Activated naive CD4-positive, alpha-beta T cell treated with anti-CD3 and anti-CD28 coated beads for 36 hours (primary cell): ENCODE data around the gene ATP1B4. TPM values are rescaled to one million over a fixed set of nuclear protein-coding genes. Genes with fewer than 3 reads are reported as not detected.
"Not testable (repeated sequence)": the region's sequence is repeated elsewhere in the genome, so short reads cannot be mapped to it uniquely, and the experiment has no call there.

ENCODE experiments used
- CTCF ChIA-PET: fragments of 350-600 bp; sonication (Branson Sonifier 250); formaldehyde crosslinking; loops from one replicate; lab custom pipeline; 2021; ENCODE audit warnings: antibody characterized with exemption; lab: Charles Lee
- DNase-seq: peaks from one replicate; pipeline ENCODE4 v3.0.0-alpha.2; 2020
- H3K27ac Mint-ChIP-seq: one replicate; pipeline ENCODE4 v1.8.0; 2021; ENCODE audit warnings: mild to moderate bottlenecking, mixed read lengths
- H3K27me3 Mint-ChIP-seq: one replicate; pipeline ENCODE4 v1.8.0; 2021; ENCODE audit warnings: low read depth, mixed read lengths
- H3K36me3 Mint-ChIP-seq: one replicate; pipeline ENCODE4 v1.8.0; 2021; ENCODE audit warnings: low read depth, mixed read lengths
- H3K4me1 Mint-ChIP-seq: one replicate; pipeline ENCODE4 v1.8.0; 2021; ENCODE audit warnings: low read depth, mixed read lengths
- H3K4me3 Mint-ChIP-seq: one replicate; pipeline ENCODE4 v1.8.0; 2021; ENCODE audit warnings: mild to moderate bottlenecking, moderate library complexity, mixed read lengths
- H3K9me3 Mint-ChIP-seq: one replicate; pipeline ENCODE4 v1.8.0; 2021; ENCODE audit warnings: mixed read lengths
- intact Hi-C: fragments of 100-400 bp; cut with micrococcal nuclease; formaldehyde crosslinking; loops from one replicate; pipeline ENCODE4 v1.15.1; 2023
- total RNA-seq, 2 experiments: library from RNA; stranded (reverse); gene quantifications; one replicate each; pipeline ENCODE4 v1.2.3, GENCODE V29; 2021

Gene ATP1B4
- not detected for total RNA-seq

GRCh38 chrX:120361764-120362305 is at the start of gene ATP1B4:
TSS of gene ATP1B4 (plus strand) at chrX:120362089. CDS start at chrX:120362169, 80 bp downstream.
- H3K9me3 Mint-ChIP-seq = no peaks in the 10 kb centered on the region
- H3K36me3 Mint-ChIP-seq = no peaks in the 10 kb centered on the region
- no peak within 1 kb of the TSS for H3K4me3 Mint-ChIP-seq
- intact Hi-C loops = no loop called here
- CTCF ChIA-PET = no interaction called here
- H3K27me3 Mint-ChIP-seq = no peaks in the 10 kb centered on the region
- H3K27ac Mint-ChIP-seq = no peak within 1 kb of the TSS
- no peak for DNase-seq
- H3K4me1 Mint-ChIP-seq = no peaks in the 10 kb centered on the region

- no peak overlapping the region for H3K27ac Mint-ChIP-seq
- CTCF ChIA-PET = interaction anchor here (0.7 kb wide), 1 partner anchor 9 kb away, joined by 3 read pairs; no protein-coding TSS in a partner anchor
- DNase-seq = no peak
- no peaks in the 10 kb centered on the region for H3K4me1 Mint-ChIP-seq
- intact Hi-C loops = loop anchor here (10.0 kb wide), 1 partner anchor 439 kb away; no protein-coding TSS in a partner anchor
- H3K9me3 Mint-ChIP-seq = no peaks in the 10 kb centered on the region
- H3K4me3 Mint-ChIP-seq = no peak overlapping the region
- H3K27me3 Mint-ChIP-seq = peaks cover 2% of the 10 kb centered on the region
- no peaks in the 10 kb centered on the region for H3K36me3 Mint-ChIP-seq
These were observed 46.1 kb upstream of the ATP1B4 start for GRCh38 chrX:120315776-120316175.

DNA sequence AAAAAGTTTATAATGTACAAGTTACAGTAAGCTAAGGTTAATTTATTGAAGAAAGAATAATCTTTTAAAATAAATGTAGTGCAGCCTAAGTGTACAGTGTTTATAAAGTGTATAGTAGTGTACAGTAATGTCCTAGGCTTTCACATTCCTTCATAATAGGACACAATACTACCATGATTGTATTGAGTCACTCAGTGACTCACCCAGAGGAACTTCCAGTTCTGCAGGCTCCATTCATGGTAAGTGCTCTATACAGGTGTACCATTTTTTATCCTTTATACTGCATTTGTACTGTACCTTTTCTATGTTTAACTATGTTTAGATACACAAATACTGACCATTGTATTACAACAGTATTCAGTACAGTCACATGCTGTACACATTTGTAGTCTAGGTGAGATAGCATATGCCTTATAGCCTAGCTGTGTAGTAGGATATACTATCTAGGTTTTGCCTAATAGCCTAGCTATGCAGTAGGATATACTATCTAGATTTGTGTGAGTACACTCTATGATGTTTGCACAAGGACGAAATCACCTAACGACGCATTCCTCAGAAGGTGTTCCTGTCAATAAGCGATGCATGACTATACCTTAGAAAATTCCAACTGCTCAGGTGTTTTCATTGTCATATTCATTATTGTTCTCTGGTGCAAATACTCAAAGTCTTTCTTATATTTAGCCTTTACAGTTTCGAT is 45.2 kb upstream of the ATP1B4 start:
- no peak overlapping the region for H3K27ac Mint-ChIP-seq
- no peak overlapping the region for H3K4me3 Mint-ChIP-seq
- no peaks in the 10 kb centered on the region for H3K27me3 Mint-ChIP-seq
- H3K9me3 Mint-ChIP-seq = no peaks in the 10 kb centered on the region
- no peaks in the 10 kb centered on the region for H3K4me1 Mint-ChIP-seq
- H3K36me3 Mint-ChIP-seq = no peaks in the 10 kb centered on the region
- intact Hi-C loops = loop anchor here (10.0 kb wide), 1 partner anchor 438 kb away; no protein-coding TSS in a partner anchor
- DNase-seq = no peak
- CTCF ChIA-PET = no interaction called here

- no peak for DNase-seq
- CTCF ChIA-PET = no interaction called here
- intact Hi-C loops = loop anchor here (10.0 kb wide), 1 partner anchor 436 kb away; no protein-coding TSS in a partner anchor
- Mint-ChIP-seq H3K4me1 (no peaks in the 10 kb centered on the region), H3K27me3 (no peaks in the 10 kb centered on the region), H3K4me3 (no peak overlapping the region), H3K27ac (no peak overlapping the region), H3K9me3 (no peaks in the 10 kb centered on the region), H3K36me3 (no peaks in the 10 kb centered on the region)
These were observed 43.5 kb upstream of the ATP1B4 start for GRCh38 chrX:120318411-120318810.

- intact Hi-C loops = no loop called here
These were observed 40.2 kb upstream of the ATP1B4 start for GRCh38 chrX:120321520-120322281.

DNA sequence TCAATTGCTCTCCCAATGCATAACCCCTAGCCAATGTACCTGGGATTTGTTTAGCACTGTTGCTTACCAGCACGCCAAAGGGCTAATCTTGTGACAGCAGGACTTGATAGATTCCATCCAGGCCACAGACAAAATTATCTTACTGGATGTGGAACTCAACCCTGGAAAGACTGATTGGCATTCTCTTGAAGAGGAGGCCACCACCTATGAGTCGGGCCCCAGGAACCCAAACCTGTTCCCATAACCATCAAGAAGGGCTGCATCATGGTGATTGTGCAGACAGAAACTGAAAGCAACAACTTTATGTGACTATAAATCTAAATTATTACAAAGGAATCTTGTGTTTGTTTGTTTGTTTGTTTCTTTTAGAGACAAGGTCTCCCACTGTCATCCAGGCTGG is 30.8 kb upstream of the ATP1B4 start:
- Mint-ChIP-seq H3K4me1 (no peaks in the 10 kb centered on the region), H3K27me3 (no peaks in the 10 kb centered on the region), H3K36me3 (no peaks in the 10 kb centered on the region), H3K4me3 (no peak overlapping the region), H3K27ac (no peak overlapping the region), H3K9me3 (no peaks in the 10 kb centered on the region)
- CTCF ChIA-PET = interaction anchor here (0.6 kb wide), 1 partner anchor 37 kb away, joined by 6 read pairs; no protein-coding TSS in a partner anchor
- intact Hi-C loops = no loop called here
- DNase-seq = no peak

More at GRCh38 chrX:120321520-120322281, 40.2 kb upstream of the ATP1B4 start:
- no peak for DNase-seq
- CTCF ChIA-PET = interaction anchor here (1.2 kb wide), 1 partner anchor 15 kb away, joined by 3 read pairs; no protein-coding TSS in a partner anchor
- H3K4me3 Mint-ChIP-seq = no peak overlapping the region
- no peaks in the 10 kb centered on the region for H3K4me1 Mint-ChIP-seq
- H3K27ac Mint-ChIP-seq = no peak overlapping the region
- no peaks in the 10 kb centered on the region for H3K9me3 Mint-ChIP-seq
- no peaks in the 10 kb centered on the region for H3K36me3 Mint-ChIP-seq
- no peaks in the 10 kb centered on the region for H3K27me3 Mint-ChIP-seq

- H3K36me3 Mint-ChIP-seq = no peaks in the 10 kb centered on the region
- DNase-seq = no peak
- H3K27me3 Mint-ChIP-seq = no peaks in the 10 kb centered on the region
- H3K9me3 Mint-ChIP-seq = no peaks in the 10 kb centered on the region
- H3K4me3 Mint-ChIP-seq = no peak overlapping the region
- intact Hi-C loops = no loop called here
- H3K27ac Mint-ChIP-seq = no peak overlapping the region
- H3K4me1 Mint-ChIP-seq = no peaks in the 10 kb centered on the region
- CTCF ChIA-PET = no interaction called here
These were observed 29.5 kb upstream of the ATP1B4 start for GRCh38 chrX:120332394-120332793.

GRCh38 chrX:120334151-120334550 is 27.7 kb upstream of the ATP1B4 start:
- H3K36me3 Mint-ChIP-seq = no peaks in the 10 kb centered on the region
- CTCF ChIA-PET = no interaction called here
- H3K4me3 Mint-ChIP-seq = no peak overlapping the region
- no peaks in the 10 kb centered on the region for H3K27me3 Mint-ChIP-seq
- no peak for DNase-seq
- no peak overlapping the region for H3K27ac Mint-ChIP-seq
- intact Hi-C loops = no loop called here
- H3K9me3 Mint-ChIP-seq = peaks cover 8% of the 10 kb centered on the region
- H3K4me1 Mint-ChIP-seq = no peaks in the 10 kb centered on the region

DNA sequence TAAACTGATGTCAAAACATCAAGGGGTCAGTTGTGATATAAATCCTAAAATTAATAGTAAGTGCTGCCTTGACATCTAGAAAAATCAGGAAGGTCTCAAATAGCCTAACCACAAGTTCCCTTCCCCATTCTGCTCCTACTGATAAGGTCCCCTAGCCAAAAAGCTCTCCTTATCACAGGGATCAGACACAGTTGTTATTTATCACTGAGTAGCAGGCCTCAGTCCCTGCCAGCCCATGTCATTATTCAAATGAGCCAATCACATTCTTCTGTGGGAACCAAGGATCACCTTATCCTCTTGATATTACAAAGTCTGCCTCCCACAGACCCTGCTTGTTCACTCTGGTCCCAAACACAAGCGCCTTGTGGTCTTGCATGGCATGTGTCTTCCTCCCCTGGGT is 27.3 kb upstream of the ATP1B4 start:
- no peaks in the 10 kb centered on the region for H3K36me3 Mint-ChIP-seq
- H3K4me3 Mint-ChIP-seq = no peak overlapping the region
- peaks cover 11% of the 10 kb centered on the region for H3K9me3 Mint-ChIP-seq
- intact Hi-C loops = no loop called here
- H3K27ac Mint-ChIP-seq = no peak overlapping the region
- CTCF ChIA-PET = no interaction called here
- no peaks in the 10 kb centered on the region for H3K4me1 Mint-ChIP-seq
- no peaks in the 10 kb centered on the region for H3K27me3 Mint-ChIP-seq
- DNase-seq = no peak

DNA sequence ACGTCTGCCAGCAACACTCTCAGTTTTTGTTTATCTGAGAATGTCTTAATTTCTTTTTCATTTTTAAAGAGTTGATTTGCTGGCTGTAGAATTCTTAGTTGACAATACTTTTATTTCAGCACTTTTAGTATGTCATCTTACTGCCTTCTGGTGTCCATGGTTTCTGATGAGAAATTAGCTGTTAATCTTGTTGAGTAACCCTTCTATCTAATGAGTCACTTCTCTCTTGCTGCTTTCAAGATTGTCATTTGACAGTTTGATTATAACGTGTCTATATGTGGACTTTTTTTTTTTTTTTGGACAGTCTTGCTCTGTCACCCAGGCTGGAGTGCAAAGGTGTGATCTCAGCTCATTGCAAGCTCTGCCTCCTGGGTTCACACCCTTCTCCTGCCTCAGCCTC is 26.6 kb upstream of the ATP1B4 start:
- H3K27me3 Mint-ChIP-seq = no peaks in the 10 kb centered on the region
- H3K36me3 Mint-ChIP-seq = no peaks in the 10 kb centered on the region
- intact Hi-C loops = no loop called here
- peaks cover 11% of the 10 kb centered on the region for H3K9me3 Mint-ChIP-seq
- no peak for DNase-seq
- H3K4me1 Mint-ChIP-seq = no peaks in the 10 kb centered on the region
- no peak overlapping the region for H3K4me3 Mint-ChIP-seq
- no peak overlapping the region for H3K27ac Mint-ChIP-seq
- CTCF ChIA-PET = interaction anchor here (0.7 kb wide), 1 partner anchor 118 kb away, joined by 3 read pairs; no protein-coding TSS in a partner anchor

- no peak overlapping the region for H3K27ac Mint-ChIP-seq
- H3K36me3 Mint-ChIP-seq = no peaks in the 10 kb centered on the region
- no peak overlapping the region for H3K4me3 Mint-ChIP-seq
- intact Hi-C loops = no loop called here
- no peaks in the 10 kb centered on the region for H3K27me3 Mint-ChIP-seq
- CTCF ChIA-PET = interaction anchor here (1.2 kb wide), 1 partner anchor 15 kb away, joined by 3 read pairs; no protein-coding TSS in a partner anchor
- DNase-seq = no peak
- no peaks in the 10 kb centered on the region for H3K4me1 Mint-ChIP-seq
- H3K9me3 Mint-ChIP-seq = peaks cover 11% of the 10 kb centered on the region
These were observed 25.0 kb upstream of the ATP1B4 start for GRCh38 chrX:120336899-120337298.

DNA sequence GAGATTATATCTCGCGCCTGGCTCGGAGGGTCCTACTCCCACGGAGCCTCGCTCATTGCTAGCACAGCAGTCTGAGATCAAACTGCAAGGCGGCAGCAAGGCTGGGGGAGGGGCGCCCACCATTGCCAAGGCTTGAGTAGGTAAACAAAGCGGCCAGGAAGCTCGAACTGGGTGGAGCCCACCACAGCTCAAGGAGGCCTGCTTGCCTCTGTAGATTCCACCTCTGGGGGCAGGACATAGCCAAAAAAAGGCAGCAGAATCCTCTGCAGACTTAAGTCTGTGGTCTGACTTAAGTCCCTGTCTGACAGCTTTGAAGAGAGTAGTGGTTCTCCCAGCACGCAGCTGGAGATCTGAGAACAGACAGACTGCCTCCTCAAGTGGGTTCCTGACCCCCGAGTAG is 17.3 kb upstream of the ATP1B4 start:
- peaks cover 15% of the 10 kb centered on the region for H3K4me1 Mint-ChIP-seq
- CTCF ChIA-PET, H3K4me3 Mint-ChIP-seq, H3K27ac Mint-ChIP-seq, intact Hi-C loops, H3K27me3 Mint-ChIP-seq, H3K9me3 Mint-ChIP-seq, H3K36me3 Mint-ChIP-seq, DNase-seq: not testable (repeated sequence)
